ENCODE measurements around the gene TNFRSF1B. TPM values are rescaled to one million over a fixed set of nuclear protein-coding genes. Genes with fewer than 3 reads are reported as not detected.
A peak's percentile ranks its signal among the peaks of the same experiment; 100 is the strongest.

Gene TNFRSF1B
- total RNA-seq, 2 experiments from 2014 or later, result 173 to 191 TPM

- Mint-ChIP-seq H3K4me3 (peak overlapping the region; percentile 67), H3K27ac (peak overlapping the region; percentile 98), H3K27me3 (no peaks in the 10 kb centered on the region), H3K9me3 (peaks cover 6% of the 10 kb centered on the region), H3K4me1 (ENCODE audit: low read depth) (peaks cover 84% of the 10 kb centered on the region), H3K36me3 (ENCODE audit: low read depth) (peaks cover 74% of the 10 kb centered on the region)
- ATAC-seq (no peak), DNase-seq (no peak)
- ChIA-PET CTCF (interaction anchor here (0.8 to 3.9 kb wide), 7 partner anchors 18 to 122 kb away, joined by 3 to 22 read pairs (median 3); no protein-coding TSS in a partner anchor), POLR2A (interaction anchor here (0.8 to 1.4 kb wide), 7 partner anchors 8 to 105 kb away, joined by 3 to 4 read pairs (median 4); no protein-coding TSS in a partner anchor)
- intact Hi-C loops (cut with micrococcal nuclease), result no loop called here
- no peak for TF ChIP-seq CTCF (IDR thresholded peaks at IDR 0.05)
Measured at GRCh38 chr1:12173041-12173509, 6.3 kb downstream of the TNFRSF1B start.

- H3K36me3 Mint-ChIP-seq (ENCODE audit: low read depth), result peaks cover 73% of the 10 kb centered on the region
Measured at GRCh38 chr1:12173631-12174121, 6.9 kb downstream of the TNFRSF1B start.

GRCh38 chr1:12174924-12175810 lies 8.4 kb downstream of the TNFRSF1B start:
- no peak for TF ChIP-seq CTCF (IDR thresholded peaks at IDR 0.05)
- H3K27me3 Mint-ChIP-seq, result no peaks in the 10 kb centered on the region
- peak overlapping the region; percentile 67 for H3K4me3 Mint-ChIP-seq
- ChIA-PET CTCF (interaction anchor here (3.9 kb wide), 1 partner anchor 51 kb away, joined by 22 read pairs; no protein-coding TSS in a partner anchor), POLR2A (interaction anchor here (0.7 to 5.3 kb wide), 8 partner anchors 8 to 28 kb away, joined by 3 to 57 read pairs (median 4); partner anchors contain the start of gene TNFRSF1B)
- peaks cover 73% of the 10 kb centered on the region for H3K36me3 Mint-ChIP-seq (ENCODE audit: low read depth)
- DNase-seq, result no peak
- ATAC-seq, result no peak
- H3K27ac Mint-ChIP-seq, result peak overlapping the region; percentile 98
- H3K4me1 Mint-ChIP-seq (ENCODE audit: low read depth), result peaks cover 88% of the 10 kb centered on the region
- H3K9me3 Mint-ChIP-seq, result peaks cover 6% of the 10 kb centered on the region
- intact Hi-C loops (cut with micrococcal nuclease), result loop anchor here (5.0 kb wide), 1 partner anchor 48 kb away; no protein-coding TSS in a partner anchor

More at GRCh38 chr1:12173631-12174121, 6.9 kb downstream of the TNFRSF1B start:
- no peak for TF ChIP-seq CTCF (IDR thresholded peaks at IDR 0.05)
- Mint-ChIP-seq H3K4me3 (peak overlapping the region; percentile 67), H3K4me1 (ENCODE audit: low read depth) (peaks cover 88% of the 10 kb centered on the region), H3K9me3 (peaks cover 6% of the 10 kb centered on the region), H3K27ac (peak overlapping the region; percentile 98), H3K27me3 (no peaks in the 10 kb centered on the region)
- intact Hi-C loops (cut with micrococcal nuclease), result no loop called here
- ChIA-PET POLR2A (interaction anchor here (0.8 to 1.4 kb wide), 7 partner anchors 9 to 106 kb away, joined by 3 to 4 read pairs (median 4); no protein-coding TSS in a partner anchor), CTCF (interaction anchor here (0.8 to 3.9 kb wide), 6 partner anchors 25 to 123 kb away, joined by 3 to 22 read pairs (median 3); no protein-coding TSS in a partner anchor)
- DNase-seq (peak; percentile 97), ATAC-seq (peak; percentile 38)

- intact Hi-C loops (cut with micrococcal nuclease), result loop anchor here (5.0 kb wide), 1 partner anchor 49 kb away; no protein-coding TSS in a partner anchor
- ChIA-PET POLR2A (interaction anchor here (0.7 to 5.3 kb wide), 10 partner anchors 9 to 268 kb away, joined by 3 to 57 read pairs (median 16); partner anchors contain the start of gene TNFRSF1B), CTCF (interaction anchor here (1.2 to 7.4 kb wide), 8 partner anchors 8 to 59 kb away, joined by 3 to 98 read pairs (median 8); partner anchors contain the start of gene TNFRSF1B)
- no peak for TF ChIP-seq CTCF (IDR thresholded peaks at IDR 0.05)
- Mint-ChIP-seq H3K4me1 (ENCODE audit: low read depth) (peaks cover 86% of the 10 kb centered on the region), H3K27ac (peak overlapping the region; percentile 98), H3K36me3 (ENCODE audit: low read depth) (peaks cover 72% of the 10 kb centered on the region), H3K4me3 (peak overlapping the region; percentile 44), H3K27me3 (no peaks in the 10 kb centered on the region), H3K9me3 (peaks cover 2% of the 10 kb centered on the region)
- no peak for ATAC-seq
- no peak for DNase-seq
Measured at GRCh38 chr1:12176298-12177118, 9.7 kb downstream of the TNFRSF1B start.
